HepG2 (cell line): ENCODE results near the gene ARHGEF40. TPM values are rescaled to one million over a fixed set of nuclear protein-coding genes. Genes with fewer than 3 reads are reported as not detected.

Experiments used
- GMEB1 ChIP-seq: sonication (generic); formaldehyde crosslinking; IDR thresholded peaks from 2 replicates; pipeline ENCODE4 v1.5.1; 2020; ENCODE audit warnings: missing genetic modification reagents, mild to moderate bottlenecking, borderline replicate concordance
- RERE ChIP-seq: IDR thresholded peaks from 2 replicates; pipeline ENCODE4 v1.6.1; 2016; ENCODE audit warnings: low read depth, missing genetic modification reagents, missing compliant biosample characterization
- SSRP1 ChIP-seq: IDR thresholded peaks from 2 replicates; pipeline ENCODE4 v1.6.1; 2016; ENCODE audit warnings: control low read depth
- TAF1 ChIP-seq: sonication (generic); formaldehyde crosslinking; IDR thresholded peaks from 2 replicates; pipeline ENCODE4 v1.4.0; 2020; ENCODE audit warnings: missing genetic modification reagents
- ZBTB3 ChIP-seq: sonication (generic); formaldehyde crosslinking; IDR thresholded peaks from 2 replicates; pipeline ENCODE4 v1.4.0; 2020; ENCODE audit warnings: low read depth, mild to moderate bottlenecking, moderate library complexity, missing genetic modification reagents, borderline replicate concordance
- ZGPAT ChIP-seq: IDR thresholded peaks from 2 replicates; pipeline ENCODE4 v1.6.1; 2016; ENCODE audit warnings: mild to moderate bottlenecking
- ZNF501 ChIP-seq: sonication (generic); formaldehyde crosslinking; IDR thresholded peaks from 2 replicates; pipeline ENCODE4 v1.5.1; 2020; ENCODE audit warnings: mild to moderate bottlenecking, moderate library complexity, missing genetic modification reagents
- ZNF614 ChIP-seq: IDR thresholded peaks from 2 replicates; pipeline ENCODE4 v1.6.1; 2018; ENCODE audit warnings: missing biosample characterization, missing genetic modification reagents, inconsistent platforms, borderline replicate concordance
- ZNF768 ChIP-seq: sonication (generic); formaldehyde crosslinking; IDR thresholded peaks from 2 replicates; pipeline ENCODE4 v1.4.0; 2020; ENCODE audit warnings: missing genetic modification reagents
- ZNF784 ChIP-seq: sonication (generic); formaldehyde crosslinking; IDR thresholded peaks from 2 replicates; pipeline ENCODE4 v1.5.1; 2020; ENCODE audit warnings: missing genetic modification reagents, mild to moderate bottlenecking, borderline replicate concordance
- polyA plus RNA-seq, 8 experiments: library from polyadenylated mRNA; depleted of rRNA in 3 of 8; stranded (reverse) in 7 of 8; unstranded in 1 of 8; fragments of >200 nt; fragmentation: Illumina TruSeq in 4 of 8; extraction: Trizol in 4 of 8; gene quantifications; 2 replicates each; pipeline versions ENCODE4 v1.2.1 to v1.2.3, GENCODE V29; 2011 to 2016; ENCODE audit warnings: low read depth in 4 of 8, missing spikeins in 1 of 8, mixed read lengths in 1 of 8; ENCODE audit not compliant: insufficient read depth in 1 of 8
- total RNA-seq, 5 experiments: library from RNA; depleted of rRNA; stranded (reverse); fragments of >200 nt; fragmentation: Illumina TruSeq; extraction: Trizol; gene quantifications; 2 replicates each; pipeline ENCODE4 v1.2.3, GENCODE V29; 2016; ENCODE audit warnings: low read depth in 1 of 5

ARHGEF40 gene
- total and polyA plus RNA-seq, 2 of the 13 experiments (the other 11 are each of a cell fraction or from before 2014, with no cell fraction given), result 28.1 to 78.1 TPM

- TF ChIP-seq ZGPAT (CRISPR knock-in tag) (no peak), GMEB1 (CRISPR knock-in tag) (no peak), SSRP1 (no peak), ZNF501 (CRISPR knock-in tag) (no peak), ZBTB3 (CRISPR knock-in tag) (no peak), ZNF768 (CRISPR knock-in tag) (no peak), ZNF784 (CRISPR knock-in tag) (no peak), ZNF614 (CRISPR knock-in tag) (no peak), TAF1 (CRISPR knock-in tag) (no peak), RERE (CRISPR knock-in tag) (no peak)
These were observed 37.6 kb upstream of the ARHGEF40 start (continued) for GRCh38 chr14:21032326-21033132.
